Mesothelial cell of epicardium (in vitro differentiated cells): ENCODE data around the gene RRAD. TPM values are rescaled to one million over a fixed set of nuclear protein-coding genes. Genes with fewer than 3 reads are reported as not detected.

ENCODE experiments used
- DNase-seq, 2 experiments: peaks; one replicate each; pipeline ENCODE4 v3.0.0; 2021; ENCODE audit warnings: low spot score in 2 of 2; ENCODE audit not compliant: unreplicated experiment in 2 of 2
- H3K27ac Mint-ChIP-seq: 2 replicates; pipeline ENCODE4 v1.8.0; 2021; ENCODE audit warnings: mixed read lengths
- H3K27me3 Mint-ChIP-seq: 2 replicates; pipeline ENCODE4 v1.8.0; 2021; ENCODE audit warnings: low read depth, mixed read lengths
- H3K36me3 Mint-ChIP-seq: 2 replicates; pipeline ENCODE4 v1.8.0; 2021; ENCODE audit warnings: mixed read lengths
- H3K4me1 Mint-ChIP-seq: 2 replicates; pipeline ENCODE4 v1.8.0; 2021; ENCODE audit warnings: mixed read lengths
- H3K4me3 Mint-ChIP-seq: 2 replicates; pipeline ENCODE4 v1.8.0; 2021; ENCODE audit warnings: mild to moderate bottlenecking, moderate library complexity, mixed read lengths
- H3K9me3 Mint-ChIP-seq: 2 replicates; pipeline ENCODE4 v1.8.0; 2021; ENCODE audit warnings: mixed read lengths
- total RNA-seq: library from RNA; stranded (reverse); gene quantifications from 3 replicates; pipeline ENCODE4 v1.2.1, GENCODE V29; 2021
- TF ChIP-seq, protein P1 (sequence below): fragments of 200-600 bp; sonication (generic); IDR thresholded peaks from one replicate; pipeline ENCODE4 v1.5.0; 2021; ENCODE audit warnings: antibody characterized with exemption; ENCODE audit not compliant: unreplicated experiment

Gene RRAD
- total RNA-seq, 1 donor from 2014 or later, result 2.7 TPM

DNA sequence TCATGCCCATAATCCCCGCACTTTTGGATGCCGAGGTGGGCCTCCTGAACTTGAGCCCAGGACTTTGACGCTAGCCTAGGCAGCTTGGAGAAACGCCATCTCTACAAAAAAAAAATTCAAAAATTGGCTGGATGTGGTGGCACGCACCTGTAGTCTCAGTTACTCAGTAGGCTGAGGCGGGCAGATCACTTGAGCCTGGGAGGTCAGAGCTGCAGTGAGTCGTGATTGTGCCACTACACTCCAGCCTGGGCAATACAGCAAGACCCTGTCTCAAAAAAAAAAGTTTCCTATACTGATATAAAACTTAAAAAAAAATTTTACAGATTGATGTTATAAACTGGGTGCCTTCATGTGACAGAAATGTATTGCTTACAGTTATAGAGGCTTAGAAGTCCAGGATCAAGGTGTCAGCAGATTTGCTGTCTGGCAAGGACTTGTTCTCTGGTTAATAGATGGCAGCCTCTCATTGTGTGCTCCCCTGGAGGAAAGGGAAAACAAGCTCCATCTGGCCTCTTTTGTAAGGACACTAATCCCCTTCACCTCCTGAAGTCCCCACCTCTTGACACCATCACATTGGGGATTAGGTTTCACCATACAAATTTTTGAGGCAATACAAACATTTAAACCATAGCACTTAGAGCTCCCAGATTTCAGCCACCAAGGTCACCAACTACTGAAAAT is 27.2 kb upstream of the RRAD start:
- no peak overlapping the region for H3K4me3 Mint-ChIP-seq
- DNase-seq, result no peak
- peaks cover 8% of the 10 kb centered on the region for H3K27me3 Mint-ChIP-seq
- H3K4me1 Mint-ChIP-seq, result peaks cover 16% of the 10 kb centered on the region
- TF ChIP-seq, protein P1, sequence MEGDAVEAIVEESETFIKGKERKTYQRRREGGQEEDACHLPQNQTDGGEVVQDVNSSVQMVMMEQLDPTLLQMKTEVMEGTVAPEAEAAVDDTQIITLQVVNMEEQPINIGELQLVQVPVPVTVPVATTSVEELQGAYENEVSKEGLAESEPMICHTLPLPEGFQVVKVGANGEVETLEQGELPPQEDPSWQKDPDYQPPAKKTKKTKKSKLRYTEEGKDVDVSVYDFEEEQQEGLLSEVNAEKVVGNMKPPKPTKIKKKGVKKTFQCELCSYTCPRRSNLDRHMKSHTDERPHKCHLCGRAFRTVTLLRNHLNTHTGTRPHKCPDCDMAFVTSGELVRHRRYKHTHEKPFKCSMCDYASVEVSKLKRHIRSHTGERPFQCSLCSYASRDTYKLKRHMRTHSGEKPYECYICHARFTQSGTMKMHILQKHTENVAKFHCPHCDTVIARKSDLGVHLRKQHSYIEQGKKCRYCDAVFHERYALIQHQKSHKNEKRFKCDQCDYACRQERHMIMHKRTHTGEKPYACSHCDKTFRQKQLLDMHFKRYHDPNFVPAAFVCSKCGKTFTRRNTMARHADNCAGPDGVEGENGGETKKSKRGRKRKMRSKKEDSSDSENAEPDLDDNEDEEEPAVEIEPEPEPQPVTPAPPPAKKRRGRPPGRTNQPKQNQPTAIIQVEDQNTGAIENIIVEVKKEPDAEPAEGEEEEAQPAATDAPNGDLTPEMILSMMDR, result no peak
- H3K9me3 Mint-ChIP-seq, result peaks cover 8% of the 10 kb centered on the region
- H3K36me3 Mint-ChIP-seq, result no peaks in the 10 kb centered on the region
- no peak overlapping the region for H3K27ac Mint-ChIP-seq

DNA sequence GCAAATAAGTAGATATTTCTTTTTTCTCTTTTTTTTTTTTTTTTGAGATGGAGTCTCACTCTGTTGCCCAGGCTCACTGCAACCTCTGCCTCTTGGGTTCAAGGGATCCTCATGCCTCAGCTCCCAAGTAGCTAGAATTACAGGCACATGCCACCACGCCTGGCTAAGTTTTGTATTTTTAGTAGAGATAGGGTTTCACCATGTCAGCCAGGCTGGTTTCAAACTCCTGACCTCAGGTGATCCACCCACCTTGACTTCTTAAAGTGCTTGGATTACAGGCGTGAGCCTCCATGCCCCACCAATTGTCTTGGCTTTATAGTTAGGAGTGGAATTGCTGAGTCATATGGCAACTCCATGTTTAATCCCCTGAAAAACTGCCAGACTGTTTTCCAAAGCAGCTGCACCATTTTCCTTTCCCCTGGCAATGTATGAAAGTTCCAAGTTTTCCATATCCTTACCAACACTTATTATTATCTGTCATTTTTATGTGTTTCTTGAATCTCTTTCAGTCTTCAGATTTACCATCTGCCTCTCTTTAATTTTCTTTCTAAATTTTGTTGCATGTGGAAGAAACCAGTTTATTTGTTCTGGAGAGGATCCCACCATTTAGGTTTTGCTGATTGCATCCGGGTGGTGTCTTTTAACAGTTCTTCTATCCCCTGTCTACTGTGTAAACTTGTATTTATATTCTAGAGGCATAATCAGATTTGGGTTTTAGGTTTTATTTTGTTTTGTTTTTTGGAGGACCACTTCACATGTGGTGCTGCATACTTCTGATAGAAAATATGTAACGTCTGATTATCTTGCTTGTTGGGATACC is 25.8 kb upstream of the RRAD start:
- Mint-ChIP-seq H3K27ac (no peak overlapping the region), H3K9me3 (peaks cover 8% of the 10 kb centered on the region), H3K27me3 (peaks cover 7% of the 10 kb centered on the region), H3K36me3 (no peaks in the 10 kb centered on the region), H3K4me1 (peaks cover 14% of the 10 kb centered on the region), H3K4me3 (no peak overlapping the region)
- TF ChIP-seq, protein P1, result no peak
- no peak for DNase-seq

DNA sequence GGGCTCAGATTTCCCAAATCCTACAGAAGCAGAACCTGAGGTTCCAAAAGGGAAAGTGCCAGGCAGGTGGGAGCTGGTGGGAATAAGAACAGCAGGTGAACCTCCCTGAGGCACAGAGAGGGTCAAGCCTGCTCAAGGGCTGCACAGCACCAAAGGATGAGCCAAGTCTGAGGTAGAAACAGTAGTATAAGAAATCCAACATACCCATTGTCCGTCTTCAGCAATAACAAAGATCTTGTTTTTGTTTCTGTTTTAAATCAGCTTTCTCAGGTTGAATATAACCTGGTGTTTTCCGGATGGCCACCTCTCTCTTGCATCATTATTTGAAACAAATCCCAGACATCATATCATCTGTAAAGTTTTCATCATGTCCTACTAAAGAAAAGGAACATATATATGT is 25.1 kb upstream of the RRAD start:
- TF ChIP-seq, protein P1, result no peak
- H3K27ac Mint-ChIP-seq, result no peak overlapping the region
- DNase-seq, result no peak
- H3K36me3 Mint-ChIP-seq, result no peaks in the 10 kb centered on the region
- H3K9me3 Mint-ChIP-seq, result peaks cover 8% of the 10 kb centered on the region
- H3K27me3 Mint-ChIP-seq, result peaks cover 7% of the 10 kb centered on the region
- no peak overlapping the region for H3K4me3 Mint-ChIP-seq
- H3K4me1 Mint-ChIP-seq, result peaks cover 7% of the 10 kb centered on the region

DNA sequence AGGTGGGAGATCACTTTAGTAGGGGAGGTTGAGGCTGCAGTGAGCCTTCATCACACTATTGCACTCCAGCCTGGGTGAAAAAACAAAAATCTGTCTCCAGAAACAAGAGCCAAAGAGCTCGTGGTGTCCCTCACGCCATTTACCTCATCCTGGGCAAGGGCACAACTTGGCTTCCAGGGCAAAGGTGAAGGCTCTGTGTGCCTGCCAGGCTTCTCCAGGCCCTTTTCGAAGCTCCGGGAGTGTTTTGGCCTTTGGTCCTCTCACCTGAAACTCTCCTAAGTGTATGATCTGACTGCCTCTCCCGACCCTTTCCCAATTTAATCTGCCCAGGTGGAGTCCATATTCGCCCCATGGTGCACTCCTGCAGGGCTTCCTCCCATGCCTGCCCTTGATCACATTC is 24.1 kb upstream of the RRAD start:
- H3K27me3 Mint-ChIP-seq, result peaks cover 7% of the 10 kb centered on the region
- H3K27ac Mint-ChIP-seq, result no peak overlapping the region
- TF ChIP-seq, protein P1, result no peak
- no peaks in the 10 kb centered on the region for H3K36me3 Mint-ChIP-seq
- DNase-seq, result no peak
- H3K4me1 Mint-ChIP-seq, result peaks cover 2% of the 10 kb centered on the region
- no peak overlapping the region for H3K4me3 Mint-ChIP-seq
- peaks cover 8% of the 10 kb centered on the region for H3K9me3 Mint-ChIP-seq

GRCh38 chr16:66948837-66949225 is 23.5 kb upstream of the RRAD start:
- TF ChIP-seq, protein P1, result no peak
- Mint-ChIP-seq H3K4me1 (peaks cover under 1% of the 10 kb centered on the region), H3K9me3 (peaks cover 8% of the 10 kb centered on the region), H3K27me3 (peaks cover 5% of the 10 kb centered on the region), H3K27ac (no peak overlapping the region), H3K36me3 (no peaks in the 10 kb centered on the region), H3K4me3 (no peak overlapping the region)
- DNase-seq, result no peak
